ENCODE data around the gene TRAP1. TPM values are rescaled to one million over a fixed set of nuclear protein-coding genes. Genes with fewer than 3 reads are reported as not detected.

Gene TRAP1
- total RNA-seq, 2 experiments from 2014 or later, result 68.0 to 75.9 TPM

DNA sequence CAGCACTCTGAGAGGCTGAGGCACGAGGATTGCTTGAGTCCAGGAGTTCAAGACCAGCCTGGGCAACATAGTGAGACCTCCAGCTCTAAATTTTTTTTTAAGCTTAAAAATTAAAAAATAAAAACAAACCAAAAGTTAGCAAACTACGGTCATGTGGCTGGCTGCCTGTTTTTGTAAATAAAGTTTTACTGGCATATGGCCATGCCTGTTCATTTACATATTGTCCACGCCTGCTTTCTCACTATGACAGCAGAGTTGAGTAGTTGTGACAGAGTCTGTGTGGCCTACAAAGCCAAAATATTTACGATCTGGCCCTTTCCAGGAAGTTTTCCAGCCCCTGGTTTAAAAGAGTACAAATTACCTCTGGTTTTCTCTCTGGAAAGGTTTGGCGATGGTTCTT, 109.3 kb downstream of the TRAP1 start:
- CTCF ChIA-PET, result no interaction called here
- no peak for DNase-seq
- Mint-ChIP-seq H3K27me3 (no peaks in the 10 kb centered on the region), H3K36me3 (ENCODE audit: low read depth) (peaks cover 25% of the 10 kb centered on the region), H3K27ac (no peak overlapping the region), H3K4me1 (ENCODE audit: low read depth) (peaks cover 26% of the 10 kb centered on the region), H3K4me3 (no peak overlapping the region), H3K9me3 (no peaks in the 10 kb centered on the region)
- TF ChIP-seq, protein P1, sequence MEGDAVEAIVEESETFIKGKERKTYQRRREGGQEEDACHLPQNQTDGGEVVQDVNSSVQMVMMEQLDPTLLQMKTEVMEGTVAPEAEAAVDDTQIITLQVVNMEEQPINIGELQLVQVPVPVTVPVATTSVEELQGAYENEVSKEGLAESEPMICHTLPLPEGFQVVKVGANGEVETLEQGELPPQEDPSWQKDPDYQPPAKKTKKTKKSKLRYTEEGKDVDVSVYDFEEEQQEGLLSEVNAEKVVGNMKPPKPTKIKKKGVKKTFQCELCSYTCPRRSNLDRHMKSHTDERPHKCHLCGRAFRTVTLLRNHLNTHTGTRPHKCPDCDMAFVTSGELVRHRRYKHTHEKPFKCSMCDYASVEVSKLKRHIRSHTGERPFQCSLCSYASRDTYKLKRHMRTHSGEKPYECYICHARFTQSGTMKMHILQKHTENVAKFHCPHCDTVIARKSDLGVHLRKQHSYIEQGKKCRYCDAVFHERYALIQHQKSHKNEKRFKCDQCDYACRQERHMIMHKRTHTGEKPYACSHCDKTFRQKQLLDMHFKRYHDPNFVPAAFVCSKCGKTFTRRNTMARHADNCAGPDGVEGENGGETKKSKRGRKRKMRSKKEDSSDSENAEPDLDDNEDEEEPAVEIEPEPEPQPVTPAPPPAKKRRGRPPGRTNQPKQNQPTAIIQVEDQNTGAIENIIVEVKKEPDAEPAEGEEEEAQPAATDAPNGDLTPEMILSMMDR (IDR thresholded peaks at IDR 0.05), result no peak
- H3K4me1 ChIP-seq (ENCODE audit: insufficient read depth, low read length), result peaks cover 22% of the 10 kb centered on the region
- ATAC-seq (ENCODE audit: poor library complexity), result no peak
- no peak overlapping the region for H3K4me3 ChIP-seq (ENCODE audit: low read length)
- no peaks in the 10 kb centered on the region for H3K27me3 ChIP-seq (ENCODE audit: control insufficient read depth in 1 of 2, insufficient read depth in 2 of 2, low read length in 2 of 2)
- H3K9me3 ChIP-seq (ENCODE audit: control insufficient read depth in 1 of 2, insufficient read depth in 1 of 2, low read length in 2 of 2), result no peaks in the 10 kb centered on the region
- intact Hi-C loops (cut with DNase I, micrococcal nuclease), result loop anchor here in 1 of 2 experiments (5.0 kb wide), 1 partner anchor 46 kb away; no protein-coding TSS in a partner anchor
- POLR2A ChIA-PET, result no interaction called here
- no peak overlapping the region for H3K27ac ChIP-seq (ENCODE audit: low read depth in 1 of 2, low read length in 2 of 2)
- H3K36me3 ChIP-seq (ENCODE audit: insufficient read depth, low read length), result peaks cover 3% of the 10 kb centered on the region

Other genes starting within 250 kb of the TRAP1 start
- gene C16orf90, start 222.0 kb downstream of the TRAP1 start, total RNA-seq, result not detected
- gene CLUAP1, start 216.5 kb downstream of the TRAP1 start, total RNA-seq, result 10 to 100 TPM; 12.0 to 14.2 TPM
- gene NLRC3, start 140.1 kb downstream of the TRAP1 start, total RNA-seq, result 10 to 100 TPM; 50.4 to 51.5 TPM
- 1 to 10 TPM; 5.1 to 5.2 TPM for gene SLX4, start 105.9 kb downstream of the TRAP1 start, total RNA-seq
- 10 to 100 TPM in 1 of 2 experiments, 1 to 10 TPM in 1; 9.5 to 10.4 TPM for gene DNASE1, start 62.8 kb downstream of the TRAP1 start, total RNA-seq
- gene CREBBP, start 163.2 kb upstream of the TRAP1 start, total RNA-seq, result 100 to 1,000 TPM; 145 to 152 TPM

Measured in CD4-positive, alpha-beta T cell (primary cell).